ENCODE data around the gene NSG2. TPM values are rescaled to one million over a fixed set of nuclear protein-coding genes. Genes with fewer than 3 reads are reported as not detected.

The NSG2 gene
- total and polyA plus RNA-seq, 2 of the 4 experiments (the other 2 are of a cell fraction): not detected

DNA sequence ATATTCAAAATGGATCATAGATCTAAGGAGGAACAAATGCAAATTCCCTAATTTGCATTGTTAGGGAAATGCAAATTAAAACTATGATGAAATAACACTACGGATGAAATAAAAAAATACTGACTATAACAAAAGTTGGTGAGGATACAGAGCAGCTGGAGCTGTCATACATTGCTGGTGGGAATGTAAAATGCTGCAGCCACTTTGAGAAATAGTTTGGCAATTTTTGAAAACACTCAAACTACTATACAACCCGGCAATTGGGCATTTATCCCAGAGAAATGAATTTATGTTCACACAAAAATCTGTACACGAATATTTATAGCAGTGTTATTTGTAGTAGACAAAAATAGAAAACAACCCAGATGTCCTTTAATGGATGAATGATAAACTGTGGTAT is 34.1 kb upstream of the NSG2 start:
- ATAC-seq (ENCODE audit: low read depth): no peak
- no peak overlapping the region for H4K5ac ChIP-seq (ENCODE audit: low read depth, low read length)
- no peak overlapping the region for H3K23ac ChIP-seq (ENCODE audit: low read depth, low read length)
- no peaks in the 10 kb centered on the region for H3K36me3 ChIP-seq (ENCODE audit: control insufficient read depth, insufficient read depth, low read length)
- H3K4me1 ChIP-seq (ENCODE audit: control insufficient read depth, insufficient read depth, low read length): no peaks in the 10 kb centered on the region
- in situ Hi-C loops (cut with MboI; ENCODE audit: low sequenced_read_pairs) (no loop called here), intact Hi-C loops (cut with micrococcal nuclease) (no loop called here), dilution Hi-C loops (cut with HindIII; ENCODE audit: low sequenced_read_pairs, unreplicated experiment) (no loop called here)
- TF ChIP-seq MXI1 (IDR thresholded peaks at IDR 0.05; ENCODE audit: borderline replicate concordance, low read depth, low read length) (no peak), NFE2L2 (IDR thresholded peaks at IDR 0.05; ENCODE audit: low read depth, low read length) (no peak), RFX5 (IDR thresholded peaks at IDR 0.05; ENCODE audit: low read depth, low read length) (no peak)
- TF ChIP-seq, protein P1, sequence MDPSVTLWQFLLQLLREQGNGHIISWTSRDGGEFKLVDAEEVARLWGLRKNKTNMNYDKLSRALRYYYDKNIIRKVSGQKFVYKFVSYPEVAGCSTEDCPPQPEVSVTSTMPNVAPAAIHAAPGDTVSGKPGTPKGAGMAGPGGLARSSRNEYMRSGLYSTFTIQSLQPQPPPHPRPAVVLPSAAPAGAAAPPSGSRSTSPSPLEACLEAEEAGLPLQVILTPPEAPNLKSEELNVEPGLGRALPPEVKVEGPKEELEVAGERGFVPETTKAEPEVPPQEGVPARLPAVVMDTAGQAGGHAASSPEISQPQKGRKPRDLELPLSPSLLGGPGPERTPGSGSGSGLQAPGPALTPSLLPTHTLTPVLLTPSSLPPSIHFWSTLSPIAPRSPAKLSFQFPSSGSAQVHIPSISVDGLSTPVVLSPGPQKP (IDR thresholded peaks at IDR 0.05; ENCODE audit: borderline replicate concordance, low read depth, low read length): no peak
- H2BK5ac ChIP-seq (ENCODE audit: low read depth, low read length, poor library complexity, severe bottlenecking): no peak overlapping the region
- H2BK120ac ChIP-seq (ENCODE audit: low read depth, low read length): no peak overlapping the region
- no peak overlapping the region for H3K4ac ChIP-seq (ENCODE audit: low read depth, low read length)
- no peak overlapping the region for H3K27ac ChIP-seq (ENCODE audit: insufficient read depth, low read length)
- H3K4me3 ChIP-seq (ENCODE audit: insufficient read depth, low read depth, low read length): no peak overlapping the region
- H3K27me3 ChIP-seq (ENCODE audit: control insufficient read depth, insufficient read depth, low read length): no peaks in the 10 kb centered on the region
- H3K9me1 ChIP-seq (ENCODE audit: insufficient read depth, low read length): no peaks in the 10 kb centered on the region
- H3K9ac ChIP-seq (ENCODE audit: low read depth, low read length): no peak overlapping the region
- H3K4me2 ChIP-seq (ENCODE audit: low read depth, low read length): no peak overlapping the region
- no peak overlapping the region for H2AK5ac ChIP-seq (ENCODE audit: low read depth, low read length)
- no CpG with 5 or more reads among the region's 3 CpGs for WGBS, 2 experiments (ENCODE audit: extremely low coverage in 2 of 2, insufficient read length in 1 of 2)
- H2BK20ac ChIP-seq (ENCODE audit: low read depth, low read length): no peak overlapping the region
- ChIA-PET CTCF (no interaction called here), POLR2A (ENCODE audit: unreplicated experiment) (no interaction called here)
- no TSS peak for BruUV-seq (replicated peaks)
- no peak overlapping the region for H3K56ac ChIP-seq (ENCODE audit: extremely low read depth, insufficient read depth, low read length)
- H3K79me1 ChIP-seq (ENCODE audit: low read depth in 1 of 2, low read length in 2 of 2): no peaks in the 10 kb centered on the region
- no peak overlapping the region for H4K8ac ChIP-seq (ENCODE audit: low read depth in 2 of 2, low read length in 2 of 2)
- H2AFZ ChIP-seq (replicated peaks; ENCODE audit: low read length, poor library complexity): no peak overlapping the region
- H3K14ac ChIP-seq (replicated peaks; ENCODE audit: low read depth, low read length): no peak overlapping the region
- H4K20me1 ChIP-seq (ENCODE audit: insufficient read depth, low read length): no peaks in the 10 kb centered on the region
- no peak overlapping the region for H2BK15ac ChIP-seq (ENCODE audit: low read depth, low read length)
- no peak overlapping the region for H4K91ac ChIP-seq (ENCODE audit: insufficient read depth, low read depth, low read length)
- no peak for DNase-seq
- no peaks in the 10 kb centered on the region for H3K9me3 ChIP-seq (ENCODE audit: control insufficient read depth, insufficient read depth, low read length)
- H2AK9ac ChIP-seq (replicated peaks; ENCODE audit: low read depth, low read length, poor library complexity): no peak overlapping the region
- H3K18ac ChIP-seq (ENCODE audit: low read depth, low read length): no peak overlapping the region
